Measurements from ENCODE around the gene FNIP1.

DNA sequence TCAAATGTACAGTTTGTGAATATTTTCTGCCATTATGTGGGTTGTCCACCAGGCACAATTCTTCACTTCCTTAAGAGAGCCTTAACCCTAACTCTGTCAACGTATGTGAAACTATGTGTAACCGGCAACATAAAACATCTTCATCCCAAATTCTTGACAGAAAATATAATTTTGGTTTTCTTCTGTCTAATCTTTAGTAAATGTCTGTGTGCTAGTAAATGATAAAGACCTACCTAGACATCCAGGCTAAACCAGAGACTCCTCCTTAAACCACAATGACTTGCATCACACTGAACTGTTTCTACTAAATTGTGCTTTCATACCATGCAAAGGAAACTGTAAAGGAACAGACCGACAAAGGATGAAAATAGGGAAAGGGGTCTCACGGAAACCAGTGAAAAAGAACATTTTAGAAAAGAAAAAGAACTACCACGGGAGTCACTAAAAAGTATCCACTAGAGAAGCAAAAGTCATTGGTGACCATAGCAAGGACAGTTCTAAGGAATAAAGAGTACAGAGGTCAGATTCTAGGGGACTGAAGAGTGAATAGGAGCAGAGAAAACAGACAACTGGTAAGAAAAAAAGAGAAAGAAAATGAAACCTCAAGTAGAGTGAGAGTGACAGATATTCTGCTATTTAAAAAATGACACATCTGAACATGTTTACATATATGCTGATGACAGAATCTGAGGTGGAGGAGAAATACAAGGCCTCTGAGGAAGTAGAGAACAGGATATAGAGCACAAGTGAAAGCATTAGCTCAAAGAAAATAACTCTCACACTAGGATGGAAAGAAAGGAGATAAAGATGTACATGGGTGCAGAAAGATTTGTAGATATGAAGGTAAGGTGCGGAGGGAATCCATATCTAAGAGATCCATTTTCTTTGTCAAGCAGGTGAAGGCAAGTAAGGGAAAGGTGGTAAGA, 49.4 kb downstream of the FNIP1 start:
- TF ChIP-seq EZH2 (IDR thresholded peaks at IDR 0.05) (no peak), POLR2AphosphoS5 (IDR thresholded peaks at IDR 0.05; ENCODE audit: borderline replicate concordance, low read depth, low read length) (no peak), FOXP2 (optimal IDR thresholded peaks at IDR 0.05; ENCODE audit: control extremely low read depth, extremely low read length, insufficient read depth) (no peak)
